DMS53 treated with DMSO at 0.1 percent for 48 hours (cell line): ENCODE results near the gene PPP1R16B.
"Not testable (repeated sequence)": the region's sequence is repeated elsewhere in the genome, so short reads cannot be mapped to it uniquely, and the experiment has no call there.

ENCODE experiments used
- DNase-seq: peaks from one replicate; lab custom pipeline; 2025; ENCODE audit not compliant: unreplicated experiment; lab: John Stamatoyannopoulos, UW

Gene PPP1R16B

DNA sequence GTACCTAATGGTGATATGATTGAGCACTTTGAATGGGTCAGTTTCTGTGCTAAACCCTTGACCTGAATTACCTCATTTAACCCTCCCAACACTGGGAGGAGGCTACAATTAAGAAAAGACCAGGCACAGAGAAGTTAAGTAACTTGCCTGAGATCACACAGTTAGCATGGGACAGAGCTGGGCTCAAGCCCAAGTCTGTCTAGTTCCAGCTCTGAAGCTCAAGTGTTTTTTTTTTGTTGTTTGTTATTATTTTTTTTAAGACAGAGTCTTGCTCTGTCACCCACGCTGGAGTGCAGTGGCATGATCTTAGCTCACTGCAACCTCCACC lies 124.7 kb downstream of the PPP1R16B start:
- no peak for DNase-seq

- DNase-seq: no peak
These were observed 126.5 kb downstream of the PPP1R16B start for GRCh38 chr20:38931984-38932383.

GRCh38 chr20:38932457-38933120 lies 127.1 kb downstream of the PPP1R16B start:
- no peak for DNase-seq

DNA sequence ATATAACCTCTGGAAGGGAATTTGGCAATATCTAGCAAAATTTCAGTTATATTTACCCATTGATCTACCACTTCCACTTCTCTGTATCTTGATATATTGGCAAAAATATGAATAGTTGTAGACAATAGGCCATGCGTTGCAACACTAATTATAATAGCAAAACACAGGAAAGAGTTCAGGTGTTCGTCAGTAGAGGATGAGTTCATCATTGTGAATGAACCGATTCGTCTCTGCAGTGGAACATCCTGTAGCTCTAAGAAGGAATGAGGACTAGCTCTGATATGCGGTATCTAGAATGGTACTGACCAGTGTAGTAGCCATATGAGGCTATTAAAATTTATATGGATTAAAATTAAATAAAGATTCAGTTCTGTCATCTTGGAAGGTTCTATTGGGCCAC lies 129.0 kb downstream of the PPP1R16B start:
- no peak for DNase-seq

DNA sequence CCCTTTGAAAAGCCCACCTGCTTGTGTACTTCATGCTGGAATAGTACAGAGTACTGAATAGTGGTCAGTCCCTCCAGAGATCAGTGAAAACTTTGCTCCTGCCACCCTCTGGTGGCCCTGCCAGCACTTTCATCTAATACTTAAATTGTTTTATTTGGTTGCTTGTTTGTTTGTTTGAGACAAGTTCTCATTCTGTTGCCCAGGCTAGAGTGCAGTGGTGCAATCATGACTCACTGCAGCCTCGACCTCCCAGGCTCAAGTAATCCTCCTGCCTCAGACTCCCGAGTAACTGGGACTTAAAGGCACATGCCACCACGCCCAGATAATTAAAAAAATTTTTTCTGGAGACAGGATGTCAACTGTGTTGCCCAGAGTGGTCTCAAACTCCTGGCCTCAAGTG lies 129.8 kb downstream of the PPP1R16B start:
- DNase-seq: no peak

DNA sequence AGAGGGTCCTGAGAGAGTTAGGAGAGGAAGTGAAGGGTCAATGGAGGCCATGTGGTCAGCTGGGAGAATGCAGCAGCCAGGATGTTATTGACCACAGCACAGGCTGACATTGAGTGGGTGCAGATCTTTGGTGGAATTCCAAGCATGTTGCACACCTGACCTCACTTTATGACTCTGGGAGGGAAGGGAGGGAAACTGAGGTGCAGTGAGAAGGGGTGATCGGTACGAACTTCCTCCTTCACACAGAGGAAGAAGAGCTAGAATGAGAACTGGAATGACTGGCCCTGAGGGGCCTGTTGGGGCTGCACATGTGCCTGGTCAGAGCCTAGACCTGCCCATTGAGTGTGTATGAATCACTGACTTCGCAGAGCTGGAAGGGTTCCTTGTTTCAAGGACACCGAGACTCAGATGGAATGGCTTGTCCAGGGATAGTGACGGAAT lies 130.5 kb downstream of the PPP1R16B start:
- no peak for DNase-seq

- DNase-seq: no peak
These were observed 131.5 kb downstream of the PPP1R16B start for GRCh38 chr20:38937000-38937399.

GRCh38 chr20:38937978-38938473 lies 132.5 kb downstream of the PPP1R16B start:
- no peak for DNase-seq

DNA sequence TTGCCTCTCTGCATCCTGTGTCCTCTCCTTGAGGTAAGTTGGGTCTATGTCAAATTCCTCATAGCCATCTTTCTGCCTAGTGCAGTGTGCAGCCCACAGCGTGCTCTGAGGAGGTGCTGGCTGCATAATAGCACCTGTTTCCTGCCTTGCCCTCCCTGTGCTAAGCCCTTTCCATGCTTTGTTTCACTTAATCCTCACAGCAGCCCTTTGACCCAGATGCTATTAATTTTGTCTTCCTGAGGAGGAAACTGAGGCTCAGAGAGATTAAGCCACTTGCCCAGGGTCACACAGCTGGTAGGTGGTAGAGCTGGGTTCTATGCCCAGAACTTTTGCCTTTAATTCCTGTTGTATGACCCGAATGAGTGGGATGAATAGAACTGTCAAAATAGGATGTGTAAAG lies 134.2 kb downstream of the PPP1R16B start:
- DNase-seq: no peak

DNA sequence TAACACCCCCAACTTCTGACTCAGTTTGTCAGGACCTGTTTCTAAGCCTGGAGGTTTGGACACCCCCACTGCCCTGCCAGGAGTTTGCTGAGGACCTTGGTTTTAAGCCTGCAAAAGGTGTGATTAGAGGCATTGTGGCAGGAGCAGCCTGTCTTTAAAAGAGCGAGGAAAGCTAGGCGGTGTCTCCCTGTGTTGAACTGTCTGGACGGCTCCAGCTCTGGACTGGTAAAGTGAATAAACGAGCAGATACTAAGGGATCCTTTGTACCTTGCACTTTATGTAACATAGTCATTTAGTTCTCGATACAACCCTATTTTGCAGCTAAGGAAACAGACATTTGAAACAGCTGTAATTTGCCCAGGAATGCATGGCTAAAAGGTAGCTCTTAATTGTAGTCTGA lies 135.1 kb downstream of the PPP1R16B start:
- DNase-seq: no peak

DNA sequence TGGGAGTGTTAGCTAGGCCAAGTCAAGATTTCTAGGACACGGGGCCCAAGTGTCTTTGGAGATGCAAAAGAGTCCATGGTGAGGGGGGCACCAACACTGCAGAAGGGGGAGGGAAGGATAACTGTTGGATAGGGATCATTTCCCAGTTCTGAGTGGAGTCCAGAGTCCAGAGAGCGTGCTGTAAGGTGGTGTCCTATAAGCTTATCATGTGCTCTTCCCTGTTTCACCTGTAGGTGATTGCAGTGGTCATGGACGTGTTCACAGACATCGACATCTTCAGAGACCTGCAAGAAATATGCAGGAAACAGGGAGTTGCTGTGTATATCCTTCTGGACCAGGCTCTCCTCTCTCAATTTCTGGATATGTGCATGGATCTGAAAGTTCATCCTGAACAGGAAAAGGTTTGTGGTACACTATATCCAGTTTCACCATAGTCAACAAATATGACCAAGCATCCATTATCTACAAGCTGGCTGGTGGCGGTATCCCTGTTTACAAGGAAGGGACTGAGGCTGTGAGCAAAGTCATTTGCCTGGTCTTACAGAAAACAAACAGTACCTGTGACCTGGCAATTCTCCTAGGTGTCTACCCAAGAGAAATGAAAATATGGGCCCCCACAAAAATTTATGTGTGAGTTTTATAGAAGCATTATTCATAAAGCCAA lies 136.4 kb downstream of the PPP1R16B start:
- DNase-seq: no peak

- no peak for DNase-seq
These were observed 139.5 kb downstream of the PPP1R16B start for GRCh38 chr20:38945012-38945411.

GRCh38 chr20:38946836-38947235 lies 141.3 kb downstream of the PPP1R16B start:
- DNase-seq: no peak

DNA sequence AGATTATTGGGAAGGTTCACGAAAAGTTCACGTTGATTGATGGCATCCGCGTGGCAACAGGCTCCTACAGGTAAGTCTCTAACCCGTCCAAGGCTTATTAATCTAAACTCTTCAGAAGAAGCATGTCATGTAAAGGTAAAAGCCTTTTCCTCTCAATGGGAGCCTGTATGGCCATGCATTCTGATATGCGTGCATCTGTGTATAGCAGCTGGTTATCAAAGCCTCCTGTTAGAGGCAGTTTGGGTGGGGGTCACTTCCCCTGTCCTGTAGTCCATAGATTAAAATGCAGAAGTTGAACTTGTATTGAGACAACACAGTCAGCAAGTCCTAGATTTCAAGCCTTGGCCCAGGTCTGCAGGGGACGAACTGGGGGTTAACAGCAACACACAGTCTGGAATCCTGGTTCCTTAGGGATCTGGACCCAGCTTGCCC lies 142.4 kb downstream of the PPP1R16B start:
- no peak for DNase-seq

GRCh38 chr20:38950254-38950653 lies 144.8 kb downstream of the PPP1R16B start:
- DNase-seq: no peak

- DNase-seq: no peak
These were observed 146.1 kb downstream of the PPP1R16B start for GRCh38 chr20:38951611-38952010.

- no peak for DNase-seq
These were observed 146.7 kb downstream of the PPP1R16B start for GRCh38 chr20:38952153-38952552.

DNA sequence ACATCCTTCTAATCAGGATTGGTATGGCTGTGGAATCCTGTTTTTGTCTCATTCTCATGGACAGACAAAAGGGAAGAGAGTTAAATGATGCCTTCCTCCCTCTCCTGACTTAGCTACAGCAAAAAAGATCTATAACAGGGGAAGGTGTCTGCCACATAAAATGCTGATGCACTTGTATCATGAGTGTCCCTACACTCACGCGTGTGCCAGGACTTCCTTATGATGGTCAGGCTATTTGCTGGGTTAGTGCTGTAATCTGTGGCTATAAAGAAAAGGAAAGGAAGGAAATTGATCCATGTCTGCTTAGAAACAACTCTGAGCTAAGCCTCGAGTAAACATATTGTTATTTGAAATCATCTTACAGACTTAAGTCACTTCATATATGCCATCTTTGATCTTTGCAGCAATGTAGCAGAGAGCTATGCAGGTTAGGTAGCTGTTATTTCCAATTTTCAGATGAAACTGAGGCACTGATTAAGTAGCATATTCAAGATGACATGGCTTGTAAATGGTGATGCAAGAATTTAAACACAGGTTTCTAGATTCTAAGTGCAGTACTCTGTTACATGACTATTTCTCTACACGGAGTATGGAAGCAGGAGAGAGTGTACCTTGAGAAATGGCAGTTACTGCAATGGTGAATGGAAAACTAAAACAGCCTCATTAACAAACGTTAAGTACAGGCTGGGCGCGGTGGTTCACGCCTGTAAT lies 148.3 kb downstream of the PPP1R16B start:
- DNase-seq: no peak

DNA sequence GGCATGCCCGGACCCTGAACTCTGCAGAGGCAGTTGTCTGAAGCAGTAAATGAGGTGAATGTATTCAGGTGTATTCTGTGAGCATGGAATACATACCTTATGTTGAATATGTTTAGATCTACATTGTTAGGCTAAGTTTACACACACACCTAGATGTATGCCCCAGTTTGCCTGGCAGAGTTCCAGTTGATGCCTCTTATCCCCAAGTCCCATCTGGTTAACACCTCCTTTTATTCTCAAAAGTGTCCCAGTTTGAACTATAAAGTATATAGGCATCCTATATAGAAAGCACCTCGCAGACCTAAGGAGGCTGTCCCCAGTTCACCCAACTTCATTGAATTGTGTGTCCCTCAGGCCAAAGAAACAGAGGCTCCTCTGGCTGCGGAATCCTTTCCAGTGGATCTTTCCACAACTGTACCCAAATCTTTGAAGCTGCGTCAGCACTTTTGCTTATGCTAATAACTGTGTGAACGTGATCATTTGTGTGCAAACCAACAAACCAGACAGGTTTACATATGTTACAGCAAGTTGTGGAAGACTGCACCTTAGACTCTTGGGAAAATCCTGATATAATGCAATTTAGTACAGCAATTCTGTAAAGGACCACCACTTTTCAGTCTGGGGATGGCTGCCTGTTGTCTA lies 151.9 kb downstream of the PPP1R16B start:
- no peak for DNase-seq

DNA sequence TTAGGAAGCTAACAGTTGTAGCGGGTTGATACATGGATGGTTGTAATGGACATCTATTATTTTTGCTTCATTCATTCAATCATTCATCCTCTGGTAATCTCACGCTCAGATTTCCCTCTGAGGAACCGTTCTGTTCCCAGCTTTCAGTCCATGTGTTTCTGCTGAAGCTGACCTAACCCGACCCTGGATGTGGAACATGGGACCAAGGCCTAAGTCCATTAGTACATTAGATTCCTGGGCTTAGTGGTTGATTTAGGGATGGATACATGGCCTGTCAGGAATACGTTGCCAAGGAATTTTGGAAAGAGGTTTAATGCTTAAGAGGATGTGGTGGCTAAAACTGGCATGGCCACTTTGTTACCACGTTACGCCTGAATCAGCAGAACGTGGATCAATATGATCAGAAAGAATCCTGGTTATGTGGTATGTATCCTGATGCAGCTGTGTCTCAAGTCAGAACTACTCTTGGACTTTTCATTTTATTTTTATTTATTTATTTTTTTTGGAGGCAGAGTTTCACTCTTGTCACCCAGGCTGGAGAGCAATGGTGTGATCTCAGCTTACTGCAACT lies 152.5 kb downstream of the PPP1R16B start:
- no peak for DNase-seq

DNA sequence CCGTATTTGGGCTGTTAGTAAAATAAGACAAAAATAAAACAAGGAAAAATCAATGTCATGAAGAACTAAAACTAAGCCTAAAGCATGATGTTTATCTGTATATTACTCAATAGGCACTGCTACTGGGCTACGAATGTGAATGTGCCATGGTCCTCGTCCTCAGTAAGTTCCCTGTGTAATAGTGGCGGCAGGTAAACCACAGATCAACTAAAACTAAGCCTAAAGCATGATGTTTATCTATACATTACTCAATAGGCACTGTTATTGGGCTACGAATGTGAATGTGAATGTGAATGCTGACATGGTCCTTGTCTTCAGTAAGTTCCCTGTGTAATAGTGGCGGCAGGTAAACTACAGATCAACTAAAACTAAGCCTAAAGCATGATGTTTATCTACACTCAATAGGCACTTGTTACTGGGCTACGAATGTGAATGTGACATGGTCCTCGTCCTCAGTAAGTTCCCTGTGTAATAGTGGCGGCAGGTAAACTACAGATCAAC lies 154.7 kb downstream of the PPP1R16B start:
- not testable (repeated sequence) for DNase-seq
